Upper lobe of left lung (tissue), 4 donors: ENCODE measurements around the gene ZNF865.

Experiments used
- EP300 ChIP-seq, 4 donors: sonication (generic); formaldehyde crosslinking; IDR thresholded peaks; one replicate each; pipeline ENCODE4 v1.5.1; 2017; ENCODE audit warnings: antibody characterized with exemption in 4 of 4, control low read depth in 2 of 4
- POLR2A ChIP-seq, 4 donors: fragments of 450-650 bp; IDR thresholded peaks; one replicate each; pipeline ENCODE4 v1.5.1; 2016 to 2017; ENCODE audit warnings: antibody characterized with exemption in 4 of 4, mild to moderate bottlenecking in 2 of 4
- POLR2AphosphoS5 ChIP-seq, 2 donors: sonication (generic); formaldehyde crosslinking; IDR thresholded peaks; one replicate each; pipeline ENCODE4 v1.5.1; 2017; ENCODE audit warnings: antibody characterized with exemption in 2 of 2
- TF ChIP-seq, protein P1 (sequence below), 6 experiments: fragments of 450-650 bp in 4 of 6; fragments of 200-600 bp in 2 of 6; sonication (generic) in 2 of 6; IDR thresholded peaks; one replicate each; pipeline ENCODE4 v1.5.1; 2016 to 2019; ENCODE audit warnings: antibody characterized with exemption in 6 of 6

DNA sequence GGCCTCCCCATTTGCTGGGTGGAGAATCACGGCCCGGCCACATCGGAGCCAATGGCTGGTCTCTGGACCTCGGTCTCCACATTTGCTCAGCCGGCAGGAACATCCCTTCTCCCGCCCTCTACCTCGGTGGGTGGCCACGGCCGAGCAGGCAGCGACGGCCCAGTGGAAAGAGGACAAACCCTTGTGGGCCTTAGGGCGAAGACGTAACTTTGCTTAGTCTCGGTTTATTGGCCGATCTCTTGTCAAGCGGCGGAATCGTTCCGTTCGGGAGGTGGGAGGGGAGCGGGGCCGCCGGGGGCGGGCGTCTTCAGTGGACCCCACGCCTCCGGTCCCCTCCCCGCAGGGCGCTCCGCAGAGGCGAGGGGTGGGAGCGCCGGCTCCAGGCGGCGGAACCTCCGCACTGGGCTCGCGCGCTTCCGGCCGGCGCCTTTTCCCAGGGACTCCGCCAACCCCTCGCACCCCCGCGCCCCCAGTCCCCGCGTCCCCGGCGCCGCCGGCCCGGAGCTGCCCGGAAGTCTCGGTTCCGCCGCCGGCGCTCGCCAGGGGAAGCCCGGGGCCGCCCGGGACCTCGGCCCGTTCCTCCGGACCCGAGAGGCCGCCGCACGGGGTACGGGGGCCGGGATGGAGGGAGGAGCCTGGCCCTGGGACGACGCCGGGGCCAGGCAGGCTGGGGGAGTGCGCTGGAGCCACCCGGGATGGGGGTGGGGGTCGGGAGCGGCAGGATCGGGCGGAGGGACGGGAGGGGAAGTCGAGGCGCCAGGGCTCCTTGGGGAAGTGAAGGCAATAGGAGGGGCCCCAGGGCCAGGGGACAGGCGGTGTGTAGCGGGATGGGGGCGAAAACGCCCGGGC, 35.4 kb downstream of the ZNF865 start, which contains the start of gene ZNF580:
- TF ChIP-seq, protein P1, sequence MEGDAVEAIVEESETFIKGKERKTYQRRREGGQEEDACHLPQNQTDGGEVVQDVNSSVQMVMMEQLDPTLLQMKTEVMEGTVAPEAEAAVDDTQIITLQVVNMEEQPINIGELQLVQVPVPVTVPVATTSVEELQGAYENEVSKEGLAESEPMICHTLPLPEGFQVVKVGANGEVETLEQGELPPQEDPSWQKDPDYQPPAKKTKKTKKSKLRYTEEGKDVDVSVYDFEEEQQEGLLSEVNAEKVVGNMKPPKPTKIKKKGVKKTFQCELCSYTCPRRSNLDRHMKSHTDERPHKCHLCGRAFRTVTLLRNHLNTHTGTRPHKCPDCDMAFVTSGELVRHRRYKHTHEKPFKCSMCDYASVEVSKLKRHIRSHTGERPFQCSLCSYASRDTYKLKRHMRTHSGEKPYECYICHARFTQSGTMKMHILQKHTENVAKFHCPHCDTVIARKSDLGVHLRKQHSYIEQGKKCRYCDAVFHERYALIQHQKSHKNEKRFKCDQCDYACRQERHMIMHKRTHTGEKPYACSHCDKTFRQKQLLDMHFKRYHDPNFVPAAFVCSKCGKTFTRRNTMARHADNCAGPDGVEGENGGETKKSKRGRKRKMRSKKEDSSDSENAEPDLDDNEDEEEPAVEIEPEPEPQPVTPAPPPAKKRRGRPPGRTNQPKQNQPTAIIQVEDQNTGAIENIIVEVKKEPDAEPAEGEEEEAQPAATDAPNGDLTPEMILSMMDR (IDR thresholded peaks at IDR 0.05): no peak
- TF ChIP-seq POLR2A (IDR thresholded peaks at IDR 0.05) (peak in 2 of 4 donors; percentile 0 to 36), EP300 (IDR thresholded peaks at IDR 0.05) (no peak), POLR2AphosphoS5 (IDR thresholded peaks at IDR 0.05) (no peak)
